SK-N-SH treated with all-trans-retinoic acid at 6 μM for 48 hours (cell line): Measurements from ENCODE around the gene CTSG.

Experiments used
- ARNTL ChIP-seq: fragments of 450-650 bp; formaldehyde crosslinking; IDR thresholded peaks from 2 replicates; pipeline ENCODE4 v1.5.0; 2020; ENCODE audit warnings: low read depth, mild to moderate bottlenecking, moderate library complexity, borderline replicate concordance
- POU6F1 ChIP-seq: fragments of 250-450 bp; sonication (Bioruptor Pico); IDR thresholded peaks from 2 replicates; pipeline ENCODE4 v1.8.0; 2021; ENCODE audit warnings: low read depth, mild to moderate bottlenecking, moderate library complexity, borderline replicate concordance
- ZFP3 ChIP-seq: fragments of 250-450 bp; sonication (Bioruptor Pico); IDR thresholded peaks from 2 replicates; pipeline ENCODE4 v1.5.0; 2020; ENCODE audit warnings: mild to moderate bottlenecking, moderate library complexity
- ZNF565 ChIP-seq: fragments of 450-650 bp; formaldehyde crosslinking; conservative IDR thresholded peaks from 2 replicates; pipeline ENCODE4 v1.5.0; 2020; ENCODE audit warnings: low read depth, mild to moderate bottlenecking, moderate library complexity
- ZNF8 ChIP-seq: fragments of 450-650 bp; formaldehyde crosslinking; IDR thresholded peaks from 2 replicates; pipeline ENCODE4 v1.5.0; 2020; ENCODE audit warnings: mild to moderate bottlenecking, moderate library complexity
- TF ChIP-seq, protein P1 (sequence below): fragments of 250-450 bp; sonication (Bioruptor Pico); IDR thresholded peaks from 2 replicates; pipeline ENCODE4 v1.8.0; 2020; ENCODE audit warnings: mild to moderate bottlenecking, moderate library complexity, borderline replicate concordance

DNA sequence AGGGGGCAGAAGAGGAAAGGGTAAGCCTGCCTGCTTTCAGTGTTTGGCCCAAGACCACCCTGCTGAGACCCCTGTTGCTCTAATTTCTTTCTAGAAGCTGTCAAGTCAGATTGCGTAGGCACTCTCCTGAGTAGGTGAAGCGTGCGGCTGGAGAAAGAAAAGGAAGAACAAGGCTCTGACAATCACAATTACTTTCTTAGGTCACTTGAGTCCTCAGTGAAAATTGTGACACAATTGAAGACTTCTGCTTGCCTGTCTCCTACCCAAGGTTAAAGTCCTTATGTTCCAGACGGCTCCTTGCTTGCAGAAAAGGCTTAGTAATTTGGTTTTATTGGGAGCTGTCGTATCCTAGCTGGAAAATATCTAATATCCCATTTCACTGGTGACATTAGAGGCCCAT lies 721 bp upstream of the CTSG start:
- TF ChIP-seq POU6F1 (no peak), ZFP3 (CRISPR knock-in tag) (no peak), ARNTL (CRISPR knock-in tag) (no peak), ZNF8 (no peak), ZNF565 (CRISPR knock-in tag) (no peak)
- TF ChIP-seq, protein P1, sequence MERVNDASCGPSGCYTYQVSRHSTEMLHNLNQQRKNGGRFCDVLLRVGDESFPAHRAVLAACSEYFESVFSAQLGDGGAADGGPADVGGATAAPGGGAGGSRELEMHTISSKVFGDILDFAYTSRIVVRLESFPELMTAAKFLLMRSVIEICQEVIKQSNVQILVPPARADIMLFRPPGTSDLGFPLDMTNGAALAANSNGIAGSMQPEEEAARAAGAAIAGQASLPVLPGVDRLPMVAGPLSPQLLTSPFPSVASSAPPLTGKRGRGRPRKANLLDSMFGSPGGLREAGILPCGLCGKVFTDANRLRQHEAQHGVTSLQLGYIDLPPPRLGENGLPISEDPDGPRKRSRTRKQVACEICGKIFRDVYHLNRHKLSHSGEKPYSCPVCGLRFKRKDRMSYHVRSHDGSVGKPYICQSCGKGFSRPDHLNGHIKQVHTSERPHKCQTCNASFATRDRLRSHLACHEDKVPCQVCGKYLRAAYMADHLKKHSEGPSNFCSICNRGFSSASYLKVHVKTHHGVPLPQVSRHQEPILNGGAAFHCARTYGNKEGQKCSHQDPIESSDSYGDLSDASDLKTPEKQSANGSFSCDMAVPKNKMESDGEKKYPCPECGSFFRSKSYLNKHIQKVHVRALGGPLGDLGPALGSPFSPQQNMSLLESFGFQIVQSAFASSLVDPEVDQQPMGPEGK (CRISPR knock-in tag), result no peak
